ENCODE results near the gene ZFR. TPM values are rescaled to one million over a fixed set of nuclear protein-coding genes. Genes with fewer than 3 reads are reported as not detected.
A peak's percentile ranks its signal among the peaks of the same experiment; 100 is the strongest.
"Not testable (repeated sequence)": the region's sequence is repeated elsewhere in the genome, so short reads cannot be mapped to it uniquely, and the experiment has no call there.

Gene ZFR
- total RNA-seq, 1 experiment from 2014 or later = 92.0 TPM

DNA sequence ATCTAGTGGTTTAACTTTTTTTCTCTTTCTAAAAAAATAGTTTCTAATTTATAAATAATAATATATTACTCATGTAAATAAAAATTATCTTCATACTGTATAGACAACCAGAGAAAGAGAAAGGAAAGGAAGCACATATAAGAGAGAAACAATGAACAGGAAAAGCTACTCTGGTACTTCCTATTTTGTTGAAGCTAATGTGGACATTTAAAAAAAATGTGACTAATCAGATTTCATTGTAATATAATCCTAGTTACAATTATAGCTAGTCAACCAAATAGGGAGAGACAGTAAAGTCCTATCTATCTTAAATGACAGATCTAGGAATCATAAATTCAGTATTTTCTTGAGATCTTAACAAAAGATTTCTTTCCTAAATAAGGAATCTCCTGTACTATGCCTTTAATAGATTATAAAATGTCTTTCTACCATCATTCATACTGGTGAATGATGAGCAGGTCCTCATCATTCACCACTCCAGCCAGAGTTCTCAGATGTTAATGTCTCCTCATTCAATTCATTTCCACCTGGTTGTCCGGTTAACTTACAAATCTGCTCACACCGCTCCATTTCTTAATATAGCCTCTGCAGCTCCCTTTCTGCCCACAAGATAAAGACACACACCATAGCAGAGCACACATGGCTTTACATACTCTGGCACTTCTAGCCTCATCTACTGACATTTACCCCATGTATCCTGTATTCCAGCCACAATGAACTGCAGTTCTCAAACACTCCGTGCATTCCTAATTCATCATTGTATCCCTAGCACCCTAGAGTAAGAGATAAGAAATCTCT is 30.9 kb downstream of the ZFR start:
- no peak for DNase-seq (ENCODE audit: low read depth)

DNA sequence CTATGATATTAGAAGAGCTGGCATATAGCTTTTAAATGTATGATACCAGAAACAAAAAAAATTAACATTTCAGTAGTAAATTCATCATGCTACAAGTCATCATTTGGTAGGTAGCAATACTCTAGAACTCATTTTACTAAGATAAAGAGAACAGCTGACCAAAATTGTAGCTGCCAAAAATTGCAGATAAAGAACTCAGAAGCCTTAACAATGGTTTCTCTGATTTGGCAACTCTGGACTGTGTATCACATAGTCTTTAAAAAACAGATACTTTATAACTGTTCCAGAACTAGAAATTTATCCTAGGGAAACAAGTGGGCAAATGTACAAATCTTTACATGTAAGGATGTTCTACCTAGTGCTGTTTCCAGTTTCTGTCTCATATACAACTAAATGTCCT is 33.9 kb downstream of the ZFR start:
- no peak for DNase-seq (ENCODE audit: low read depth)

DNA sequence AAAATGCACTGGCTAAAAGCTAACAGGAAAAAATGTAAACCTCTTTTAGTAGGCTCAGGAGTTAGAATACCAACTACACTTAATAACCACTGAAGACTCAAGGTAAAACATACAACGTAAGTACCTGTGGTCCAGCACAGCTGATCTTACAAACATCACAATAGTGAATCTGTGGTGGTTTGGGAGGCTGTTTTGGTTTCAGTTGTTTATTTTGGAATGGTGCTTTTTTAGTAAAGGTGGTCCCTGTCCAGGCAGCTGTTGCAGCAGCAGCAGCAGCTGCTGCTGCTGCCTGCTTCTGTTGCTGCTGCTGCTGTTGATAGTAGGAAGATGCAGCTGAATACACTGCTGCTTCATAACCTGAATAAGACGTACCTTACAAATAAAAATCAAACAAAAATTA is 37.9 kb downstream of the ZFR start:
- peak; percentile 36 for DNase-seq (ENCODE audit: low read depth)

DNA sequence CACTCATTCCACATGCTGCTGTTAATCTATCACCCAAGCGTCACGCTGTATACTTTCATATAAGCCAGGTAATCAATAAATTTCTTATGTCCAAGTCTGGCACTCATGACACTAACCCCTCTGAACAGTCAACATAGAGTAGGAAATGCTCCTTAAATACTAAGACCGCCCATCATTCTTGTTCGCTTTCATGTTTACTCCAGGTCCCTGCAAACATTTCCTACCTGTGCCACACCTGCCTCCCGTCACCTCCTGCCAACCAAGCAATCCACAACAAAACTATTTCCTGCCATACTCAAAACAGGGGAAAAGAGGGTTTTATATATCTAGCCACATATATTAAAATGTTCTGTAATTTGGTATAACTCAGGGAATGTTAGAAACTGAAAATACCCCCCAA is 39.0 kb downstream of the ZFR start:
- DNase-seq (ENCODE audit: low read depth) = no peak

DNA sequence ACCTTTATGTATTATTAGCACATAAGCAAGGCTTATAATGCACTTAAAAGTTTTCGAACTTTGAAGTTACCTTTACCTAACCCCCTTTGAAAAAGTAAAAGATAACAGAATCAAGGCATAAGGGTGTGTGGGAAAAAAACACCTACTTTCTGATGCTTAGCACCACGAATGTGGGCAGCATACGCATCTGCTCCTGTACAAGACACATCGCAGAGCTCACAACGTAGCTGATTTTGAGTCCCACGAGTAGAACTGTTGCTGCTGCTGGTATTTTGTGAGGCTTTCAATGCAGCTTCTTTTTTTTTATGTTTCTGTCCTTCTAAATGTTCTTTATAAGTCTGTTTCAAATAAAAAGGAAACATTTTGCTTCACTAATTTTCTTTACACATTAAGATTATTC is 40.8 kb downstream of the ZFR start:
- DNase-seq (ENCODE audit: low read depth) = no peak

DNA sequence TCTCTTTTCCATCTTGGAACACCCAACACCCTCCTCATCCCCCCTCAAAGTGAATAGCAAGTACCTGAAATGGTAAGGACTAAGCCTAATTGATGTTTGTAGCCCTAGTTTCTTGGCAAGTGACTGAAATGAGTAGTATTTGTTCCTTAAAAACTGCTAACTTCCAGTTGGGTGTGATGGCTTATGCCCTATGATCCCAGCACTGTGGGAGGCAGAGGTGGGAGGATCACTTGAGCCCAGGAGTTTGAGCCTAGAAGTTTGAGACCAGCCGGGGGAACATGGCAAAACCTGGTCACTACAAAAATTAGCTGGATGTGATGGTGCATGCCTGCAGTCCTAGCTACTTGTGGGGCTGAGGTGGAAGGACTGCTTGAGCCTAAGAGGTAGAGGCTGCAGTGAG is 44.1 kb downstream of the ZFR start:
- DNase-seq (ENCODE audit: low read depth) = no peak

DNA sequence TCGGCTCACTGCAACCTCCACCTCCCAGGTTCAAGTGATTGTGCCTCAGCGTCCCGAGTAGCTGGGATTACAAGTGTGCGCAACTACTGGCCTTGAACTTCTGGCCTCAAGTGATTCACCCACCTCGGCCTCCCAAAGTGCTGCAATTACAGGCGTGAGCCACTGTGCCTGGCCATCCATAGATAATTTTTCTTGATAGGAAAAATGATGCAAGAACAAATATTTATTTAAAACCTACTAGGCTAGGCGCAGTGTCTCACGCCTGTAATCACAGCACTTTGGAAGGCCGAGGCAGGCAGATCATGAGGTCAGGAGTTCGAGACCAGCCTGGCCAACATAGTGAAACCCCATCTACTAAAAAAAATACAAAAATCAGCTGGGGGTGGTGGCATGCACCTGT is 45.8 kb downstream of the ZFR start:
- not testable (repeated sequence) for DNase-seq (ENCODE audit: low read depth)

DNA sequence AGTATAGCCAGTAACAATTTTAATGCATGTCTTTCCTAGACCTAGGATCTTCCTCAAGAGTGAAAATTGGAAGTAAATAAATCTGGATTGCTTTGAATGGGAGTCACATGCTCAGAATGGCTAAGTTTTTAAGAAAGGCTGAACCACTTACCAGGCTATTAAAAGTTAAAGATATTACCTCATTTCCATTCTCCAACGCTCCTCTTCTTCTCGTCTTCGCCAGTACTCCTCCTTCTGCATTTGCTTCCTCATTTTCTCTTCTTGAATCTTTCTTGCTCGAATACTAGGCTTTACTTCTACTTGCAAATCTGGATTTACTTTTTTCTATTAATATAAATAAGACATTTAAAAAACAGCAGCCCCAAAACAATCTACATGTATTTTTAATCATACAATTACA is 49.6 kb downstream of the ZFR start:
- DNase-seq (ENCODE audit: low read depth) = no peak

DNA sequence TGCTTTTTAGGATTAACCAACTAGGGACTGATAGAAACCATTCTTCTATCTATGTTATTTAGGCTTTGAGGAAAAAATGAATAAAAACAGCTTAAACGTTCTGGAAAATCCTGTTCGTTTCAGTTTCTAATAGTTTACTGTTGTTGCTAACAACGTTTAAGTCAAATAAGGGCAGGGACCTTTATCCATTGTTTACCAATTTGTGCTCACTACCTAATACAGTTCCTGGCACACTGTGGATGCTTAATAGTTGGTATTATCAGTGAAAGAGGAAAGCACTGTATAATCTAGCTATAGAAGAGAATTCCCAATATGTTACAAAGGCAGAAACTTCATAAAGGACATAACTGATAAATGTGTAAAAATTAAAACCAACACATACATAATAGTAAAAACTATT is 52.5 kb downstream of the ZFR start:
- DNase-seq (ENCODE audit: low read depth) = no peak

DNA sequence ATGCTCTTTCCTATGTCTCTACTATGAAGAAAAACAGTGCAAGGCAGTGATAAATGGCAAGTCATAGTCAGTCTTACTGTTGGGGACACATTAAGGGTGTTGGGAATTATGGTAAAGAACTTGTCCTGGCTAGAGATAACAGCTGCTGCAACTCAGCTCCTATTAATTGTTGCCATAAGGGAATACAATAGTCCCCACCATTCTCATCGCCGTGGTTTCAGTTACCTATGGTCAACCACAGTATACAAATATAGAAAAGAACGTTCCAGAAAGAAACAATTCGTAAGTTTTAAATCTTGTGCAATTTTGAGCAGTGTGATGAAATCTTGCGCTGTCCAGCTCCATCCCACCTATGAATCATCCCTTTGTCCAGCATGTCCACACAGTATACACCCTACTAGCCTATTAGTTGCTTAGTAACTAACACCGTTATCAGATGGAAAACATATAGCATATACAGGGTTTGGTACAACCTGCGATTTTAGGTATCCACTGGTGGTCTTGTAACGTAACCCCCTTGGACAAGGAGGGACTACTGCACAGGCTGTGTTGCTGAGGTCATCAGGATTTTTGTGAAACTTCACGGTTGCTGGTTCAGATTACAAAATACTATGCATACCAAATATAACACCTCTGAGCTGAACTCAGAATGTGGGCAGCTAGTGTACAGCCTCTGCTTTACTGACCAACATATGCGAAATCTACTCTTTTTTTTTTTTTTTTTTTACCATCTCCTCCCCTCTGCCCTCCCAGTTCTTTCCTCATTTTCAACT is 53.5 kb downstream of the ZFR start:
- peak; percentile 95 for DNase-seq (ENCODE audit: low read depth)

DNA sequence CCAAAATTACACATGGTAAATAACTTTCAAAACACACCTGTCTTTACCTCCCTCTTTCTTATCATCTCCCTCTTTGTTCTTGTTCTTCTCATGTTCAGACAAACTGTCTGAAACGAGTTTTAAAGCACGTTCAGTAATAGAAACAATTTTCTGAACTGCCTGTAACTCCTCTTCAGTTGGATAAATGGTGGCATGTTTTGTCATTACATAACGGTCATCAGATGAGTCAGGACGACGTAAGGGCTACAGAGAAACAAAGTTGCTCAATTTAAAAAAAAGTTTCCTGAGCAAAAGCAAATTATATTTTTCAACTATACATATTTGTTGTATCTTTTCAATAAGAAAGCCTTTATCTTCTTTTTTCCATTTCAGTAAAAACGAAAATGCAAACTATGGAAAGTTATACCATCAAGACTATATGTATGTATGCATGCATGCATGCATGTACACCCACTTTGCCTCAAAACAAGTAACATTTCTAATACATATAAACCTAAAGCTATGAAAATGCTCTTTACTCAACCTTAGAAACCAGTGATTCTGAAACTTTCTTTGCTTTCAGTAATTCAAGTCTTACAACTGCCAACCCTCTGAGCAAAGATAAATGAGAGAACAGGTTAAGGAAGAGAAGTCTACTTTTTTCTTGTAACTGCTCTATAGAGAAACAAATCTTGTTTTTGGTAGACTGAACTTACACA is 56.0 kb downstream of the ZFR start:
- peak; percentile 70 for DNase-seq (ENCODE audit: low read depth)

DNA sequence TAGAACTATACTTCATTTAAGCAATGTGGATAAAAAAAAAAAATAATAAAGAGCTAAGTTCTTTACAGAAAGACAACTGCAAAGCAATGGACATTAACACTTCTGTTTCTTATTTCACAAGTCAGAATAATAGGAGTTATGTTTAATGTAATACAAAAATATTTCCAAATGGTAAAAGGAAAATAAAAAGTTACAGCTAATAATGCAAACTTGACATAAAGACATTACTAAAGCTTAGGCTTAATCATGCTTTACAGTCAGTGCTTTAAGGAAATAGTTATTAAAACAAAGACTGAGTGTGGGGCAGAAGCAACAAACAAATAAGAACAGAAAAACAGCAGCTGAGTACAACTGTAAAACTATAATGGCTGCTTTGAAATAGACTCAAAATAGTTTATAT is 56.7 kb downstream of the ZFR start:
- no peak for DNase-seq (ENCODE audit: low read depth)

DNA sequence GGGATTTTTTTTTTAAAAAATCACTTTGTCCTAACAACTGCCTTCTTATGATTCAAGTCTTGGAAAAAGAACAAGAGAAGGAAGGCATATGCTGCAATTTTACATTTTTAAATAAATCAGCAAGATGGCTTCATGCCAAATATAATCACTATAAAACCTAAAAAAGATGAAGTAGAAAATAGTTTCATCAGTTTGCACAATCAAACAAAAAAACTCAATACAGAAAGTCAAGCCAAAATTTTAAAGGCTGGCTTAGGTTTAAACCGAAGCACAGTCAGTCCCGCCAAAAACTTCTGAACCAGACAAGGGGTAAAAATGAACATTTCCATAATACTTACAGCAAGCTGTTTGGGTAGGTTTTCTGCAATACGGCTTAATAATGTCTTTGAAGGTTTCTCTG is 57.3 kb downstream of the ZFR start:
- no peak for DNase-seq (ENCODE audit: low read depth)

DNA sequence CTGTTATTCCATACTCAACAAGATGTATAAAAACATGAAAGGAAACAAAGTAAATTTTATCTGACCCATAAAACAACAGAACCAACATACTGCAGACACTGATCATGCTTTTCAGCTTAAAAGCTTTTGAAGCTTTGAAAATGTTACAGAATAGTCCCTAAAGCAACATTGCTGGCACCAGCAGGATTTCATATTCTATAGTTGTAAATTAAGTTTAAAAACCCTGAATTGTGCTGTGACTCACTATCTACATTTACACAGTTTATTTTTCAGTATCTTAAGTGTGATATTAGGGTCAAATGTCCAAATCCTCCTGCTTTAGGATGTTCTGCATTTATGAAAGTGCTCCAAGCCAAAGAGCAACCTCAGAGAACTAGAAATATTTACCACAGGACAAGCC is 59.9 kb downstream of the ZFR start:
- DNase-seq (ENCODE audit: low read depth) = no peak

DNA sequence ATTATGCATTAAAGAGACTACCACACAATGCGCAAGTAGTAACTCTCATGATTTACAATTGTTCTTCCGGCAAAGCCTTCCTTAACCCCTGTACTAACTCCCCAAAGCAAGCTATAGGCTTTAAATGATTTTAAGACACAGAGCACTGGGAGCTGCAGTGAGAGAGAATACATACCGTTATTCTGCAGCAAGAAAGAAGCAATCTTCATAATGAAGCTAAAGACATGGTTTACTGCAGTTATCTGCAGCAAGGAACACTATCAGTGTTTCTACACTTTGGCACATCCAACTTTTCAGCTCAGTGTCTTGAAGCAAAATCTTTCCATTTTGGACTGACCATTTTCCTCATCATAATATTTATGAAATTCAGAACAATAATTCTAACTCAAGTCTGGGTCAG is 61.0 kb downstream of the ZFR start:
- no peak for DNase-seq (ENCODE audit: low read depth)

DNA sequence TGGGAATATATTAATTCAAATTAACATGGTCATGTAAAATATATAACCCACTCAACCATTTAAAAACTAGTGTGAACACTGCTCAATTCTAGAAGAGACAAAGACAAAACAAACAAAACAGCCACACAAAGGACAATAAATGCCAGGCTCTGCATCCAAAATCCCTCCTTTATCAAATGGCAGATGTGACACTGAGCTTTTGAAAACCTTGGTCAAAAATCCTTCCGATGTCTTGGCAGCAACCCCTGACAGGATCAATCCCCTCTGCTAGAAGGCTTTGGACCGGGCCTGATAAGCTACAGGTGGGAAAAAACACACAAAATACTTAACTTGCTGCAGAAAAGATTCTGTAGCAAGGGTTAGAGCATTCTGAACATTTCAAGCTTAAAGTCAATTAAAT is 61.5 kb downstream of the ZFR start:
- no peak for DNase-seq (ENCODE audit: low read depth)

DNA sequence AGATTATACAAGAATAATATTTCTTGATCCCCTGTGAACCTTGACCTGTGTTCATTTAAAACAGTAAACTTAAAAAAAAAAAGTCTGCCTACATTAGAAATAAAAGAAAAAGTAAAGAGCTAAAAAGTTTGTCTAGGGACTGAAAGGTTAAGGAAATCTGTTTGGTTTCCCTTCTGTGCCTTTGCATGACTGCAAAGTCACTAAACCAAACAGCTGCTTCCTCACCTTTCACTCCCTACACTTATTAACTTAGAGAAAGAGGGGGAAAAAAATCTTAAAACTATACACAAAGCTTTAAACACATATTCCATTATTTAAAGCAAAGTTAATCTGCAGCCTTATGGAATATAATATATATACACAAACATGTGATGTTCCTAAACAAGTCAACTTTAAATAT is 65.1 kb downstream of the ZFR start:
- DNase-seq (ENCODE audit: low read depth) = no peak

DNA sequence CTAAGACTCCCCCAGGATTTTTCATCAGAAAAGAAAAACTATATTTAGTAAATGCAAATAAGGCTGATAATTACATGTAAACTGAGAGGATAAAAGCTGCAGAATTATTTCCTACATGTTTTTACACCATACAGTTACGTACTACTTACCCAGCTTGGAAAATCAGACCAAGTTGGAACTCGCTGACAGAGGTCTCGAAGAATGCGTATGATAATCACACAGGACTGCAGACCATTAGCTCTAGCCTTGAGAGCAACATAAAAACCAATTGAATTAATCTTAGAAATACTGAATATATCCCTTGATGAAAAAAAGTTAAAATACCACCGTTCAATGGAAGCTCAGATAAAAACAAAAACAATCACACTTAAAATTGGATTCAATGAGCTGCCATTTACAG is 65.6 kb downstream of the ZFR start:
- DNase-seq (ENCODE audit: low read depth) = no peak

DNA sequence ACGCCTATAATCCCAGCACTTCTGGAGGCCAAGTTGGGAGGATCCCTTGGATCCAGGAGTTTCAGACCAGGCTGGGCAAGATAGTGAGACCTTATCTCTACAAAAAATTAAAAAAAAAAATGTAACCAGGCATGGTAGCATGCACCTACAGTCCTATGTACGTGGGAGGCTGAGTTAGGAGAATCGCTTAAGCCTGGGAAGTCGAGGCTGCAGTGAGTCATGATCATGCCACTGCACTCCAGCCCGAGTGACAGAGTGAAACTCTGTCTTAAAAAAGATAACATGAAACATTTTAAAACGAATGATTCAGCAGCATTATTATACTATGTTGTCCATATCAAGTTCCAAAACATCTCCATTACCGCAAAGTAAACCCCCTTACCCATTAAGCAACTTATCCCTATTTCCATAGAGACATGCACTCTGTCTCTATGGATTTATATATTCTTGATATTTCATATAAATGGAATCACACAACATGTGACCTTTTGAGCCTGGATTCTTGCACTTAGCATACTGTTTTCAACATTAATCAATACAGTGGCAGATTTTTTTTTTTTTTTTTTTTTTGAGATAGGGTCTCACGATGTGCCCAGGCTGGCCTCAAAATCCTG is 74.9 kb downstream of the ZFR start:
- DNase-seq (ENCODE audit: low read depth) = no peak

DNA sequence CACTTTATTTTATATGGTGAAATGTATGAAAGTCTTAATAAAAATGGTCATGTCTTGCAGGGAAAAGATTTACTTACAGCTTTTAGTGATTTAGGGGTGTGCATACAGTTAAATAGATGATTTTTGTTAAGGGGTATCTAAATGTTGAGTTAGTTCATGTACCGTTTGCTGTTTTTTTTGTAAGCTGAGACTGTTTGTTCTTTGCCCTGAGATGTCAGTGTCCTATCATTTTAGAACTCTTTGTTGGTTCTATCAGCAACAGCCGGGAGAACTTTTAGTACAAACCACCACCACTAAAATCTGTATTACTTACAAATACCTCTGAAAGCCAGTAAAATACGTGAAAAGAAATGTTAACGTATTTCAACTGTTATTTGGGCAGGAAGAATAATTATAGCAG is 75.5 kb downstream of the ZFR start:
- no peak for DNase-seq (ENCODE audit: low read depth)

DNA sequence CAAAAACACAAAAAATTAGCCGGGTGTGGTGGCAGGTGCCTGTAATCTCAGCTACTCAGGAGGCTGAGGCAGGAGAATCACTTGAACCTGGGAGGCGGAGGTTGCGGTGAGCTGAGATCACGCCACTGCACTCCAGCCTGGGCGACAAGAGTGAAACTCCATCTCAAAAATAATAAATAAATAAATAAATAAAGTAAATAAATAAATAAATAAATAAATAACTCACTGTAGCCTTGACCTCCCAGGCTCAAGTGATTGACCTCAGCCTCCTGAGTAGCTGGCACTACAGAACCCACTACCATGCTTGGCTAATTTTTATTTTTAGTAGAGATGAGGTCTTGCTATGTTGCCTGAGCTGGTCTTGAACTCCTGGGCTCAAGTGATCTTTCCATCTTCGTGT is 77.3 kb downstream of the ZFR start:
- DNase-seq (ENCODE audit: low read depth) = not testable (repeated sequence)

DNA sequence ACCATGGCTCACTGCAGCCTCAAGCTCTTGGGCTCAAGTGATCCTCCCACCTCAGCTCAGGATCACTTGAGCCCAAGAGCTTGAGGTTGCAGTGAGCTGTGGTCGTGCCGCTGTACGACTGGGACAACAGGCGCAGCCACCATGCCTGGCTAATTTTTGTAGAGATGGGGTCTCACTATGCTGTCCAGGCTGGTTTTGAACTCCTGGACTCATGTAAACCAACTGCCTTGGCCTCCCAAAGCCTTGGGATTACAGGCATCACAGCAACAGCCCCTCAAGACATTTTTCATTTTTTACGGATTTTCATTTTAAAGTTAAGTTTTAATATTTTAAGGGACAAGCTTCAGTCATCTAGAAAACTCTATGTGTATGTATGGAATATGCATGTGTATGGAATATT is 78.9 kb downstream of the ZFR start:
- DNase-seq (ENCODE audit: low read depth) = no peak
